Adrenal gland (tissue), 5 donors: Measurements from ENCODE around the gene SCP2D1.

ENCODE experiments used
- POLR2A ChIP-seq, 2 donors: fragments of 450-650 bp; IDR thresholded peaks; one replicate each; pipeline ENCODE4 v1.6.1; 2017; ENCODE audit warnings: antibody characterized with exemption in 2 of 2, mild to moderate bottlenecking in 2 of 2, moderate library complexity in 1 of 2
- TF ChIP-seq, protein P1 (sequence below), 6 experiments: fragments of 450-650 bp in 4 of 6; fragments of 200-600 bp in 2 of 6; sonication (generic) in 1 of 6; IDR thresholded peaks; 1 replicate in 5 of 6; 2 replicates in 1 of 6; pipeline versions ENCODE4 v1.5.1 to v1.8.0; 2016 to 2021; ENCODE audit warnings: antibody characterized with exemption in 6 of 6, mild to moderate bottlenecking in 2 of 6, moderate library complexity in 1 of 6
- donor health status: DM: no; HTN: no; CAD: no.

DNA sequence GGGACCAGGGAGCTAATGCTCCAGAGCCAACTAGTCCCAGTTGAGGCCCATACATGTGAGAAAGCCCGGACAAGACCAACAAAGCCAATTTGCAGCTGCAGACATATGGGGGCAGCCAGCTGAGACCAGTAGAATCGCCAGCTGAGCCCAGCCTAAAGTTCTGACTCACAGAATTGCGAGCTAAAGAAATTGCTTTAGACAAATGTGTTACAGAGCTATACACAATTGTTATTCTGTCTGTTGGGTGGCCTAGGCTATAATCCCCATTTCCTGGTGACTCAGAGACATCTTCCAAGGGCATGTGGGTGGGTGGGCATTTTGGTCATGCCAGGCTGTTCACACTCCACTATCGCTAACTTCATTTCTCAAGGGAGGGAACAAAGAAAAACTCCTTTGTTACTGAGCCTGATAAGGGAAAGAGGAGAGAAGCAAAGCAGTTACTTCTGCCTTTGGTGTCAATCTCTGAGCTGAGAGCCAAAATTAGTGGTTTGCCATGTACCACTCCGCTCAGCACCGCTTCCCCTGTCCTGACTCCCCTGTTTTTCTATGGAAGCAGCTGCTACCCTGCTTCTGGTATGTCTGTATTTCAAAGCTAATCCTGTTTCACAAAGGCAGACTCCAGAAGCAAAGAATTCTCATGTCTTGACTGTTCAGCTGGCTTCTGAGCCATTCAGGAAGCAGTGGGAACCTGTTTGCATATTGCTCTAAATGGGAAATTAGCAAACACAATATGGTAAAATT, 26.1 kb downstream of the SCP2D1 start:
- TF ChIP-seq, protein P1, sequence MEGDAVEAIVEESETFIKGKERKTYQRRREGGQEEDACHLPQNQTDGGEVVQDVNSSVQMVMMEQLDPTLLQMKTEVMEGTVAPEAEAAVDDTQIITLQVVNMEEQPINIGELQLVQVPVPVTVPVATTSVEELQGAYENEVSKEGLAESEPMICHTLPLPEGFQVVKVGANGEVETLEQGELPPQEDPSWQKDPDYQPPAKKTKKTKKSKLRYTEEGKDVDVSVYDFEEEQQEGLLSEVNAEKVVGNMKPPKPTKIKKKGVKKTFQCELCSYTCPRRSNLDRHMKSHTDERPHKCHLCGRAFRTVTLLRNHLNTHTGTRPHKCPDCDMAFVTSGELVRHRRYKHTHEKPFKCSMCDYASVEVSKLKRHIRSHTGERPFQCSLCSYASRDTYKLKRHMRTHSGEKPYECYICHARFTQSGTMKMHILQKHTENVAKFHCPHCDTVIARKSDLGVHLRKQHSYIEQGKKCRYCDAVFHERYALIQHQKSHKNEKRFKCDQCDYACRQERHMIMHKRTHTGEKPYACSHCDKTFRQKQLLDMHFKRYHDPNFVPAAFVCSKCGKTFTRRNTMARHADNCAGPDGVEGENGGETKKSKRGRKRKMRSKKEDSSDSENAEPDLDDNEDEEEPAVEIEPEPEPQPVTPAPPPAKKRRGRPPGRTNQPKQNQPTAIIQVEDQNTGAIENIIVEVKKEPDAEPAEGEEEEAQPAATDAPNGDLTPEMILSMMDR (IDR thresholded peaks at IDR 0.05): no peak
- no peak for TF ChIP-seq POLR2A (IDR thresholded peaks at IDR 0.05)
